Parathyroid adenoma (tissue), 2 donors: ENCODE measurements around the gene DPYSL5.

Source experiments
- H2AFZ ChIP-seq: fragments of 300-600 bp; sonication (generic); one replicate; pipeline ENCODE4 v1.7.0; 2017; ENCODE audit warnings: antibody characterized with exemption, mild to moderate bottlenecking
- H3K27ac ChIP-seq: fragments of 300-600 bp; sonication (generic); one replicate; pipeline ENCODE4 v1.7.0; 2017
- H3K27me3 ChIP-seq: fragments of 300-600 bp; sonication (generic); one replicate; pipeline ENCODE4 v1.7.0; 2017; ENCODE audit warnings: low read length; ENCODE audit not compliant: control insufficient read depth, insufficient read depth
- H3K36me3 ChIP-seq: fragments of 300-600 bp; sonication (generic); one replicate; pipeline ENCODE4 v1.7.0; 2017; ENCODE audit warnings: low read length; ENCODE audit not compliant: control insufficient read depth, insufficient read depth
- H3K4me1 ChIP-seq: fragments of 300-600 bp; sonication (generic); one replicate; pipeline ENCODE4 v1.7.0; 2017; ENCODE audit warnings: control low read depth
- H3K4me2 ChIP-seq: fragments of 300-600 bp; sonication (generic); one replicate; pipeline ENCODE4 v1.7.0; 2017; ENCODE audit warnings: low read length
- H3K4me3 ChIP-seq: fragments of 300-600 bp; sonication (generic); one replicate; pipeline ENCODE4 v1.7.0; 2017; ENCODE audit warnings: low read depth, low read length
- H3K79me2 ChIP-seq: fragments of 300-600 bp; sonication (generic); one replicate; pipeline ENCODE4 v1.7.0; 2017; ENCODE audit warnings: control low read depth
- H3K9ac ChIP-seq: fragments of 300-600 bp; sonication (generic); one replicate; pipeline ENCODE4 v1.7.0; 2017; ENCODE audit warnings: mild to moderate bottlenecking
- H3K9me3 ChIP-seq: fragments of 300-600 bp; sonication (generic); one replicate; pipeline ENCODE4 v1.7.0; 2017; ENCODE audit warnings: low read length; ENCODE audit not compliant: control insufficient read depth
- TF ChIP-seq, protein P1 (sequence below): fragments of 300-600 bp; sonication (generic); IDR thresholded peaks from one replicate; pipeline ENCODE4 v1.7.0; 2017; ENCODE audit warnings: antibody characterized with exemption, mild to moderate bottlenecking
- donor health status: primary hyperparathyroidism.

DPYSL5 gene

DNA sequence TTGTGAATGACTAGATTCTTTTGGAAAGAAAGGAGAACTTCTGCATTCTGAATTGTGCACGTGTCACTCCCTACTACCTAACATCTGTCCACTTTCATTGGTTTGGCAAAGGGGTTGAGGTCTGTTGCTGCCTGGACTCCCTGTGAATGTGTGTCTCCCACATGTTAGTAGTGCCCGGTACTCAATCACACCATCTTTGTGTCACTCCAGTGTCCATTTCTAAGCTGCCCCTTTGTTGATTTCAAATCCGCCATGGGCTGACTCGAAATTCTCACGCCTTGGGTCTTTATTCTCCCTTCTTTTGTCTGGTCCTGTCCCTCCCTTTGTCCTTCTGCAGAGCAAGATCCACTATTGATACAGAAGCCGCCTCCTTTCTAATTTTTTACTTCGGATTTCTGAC, 7.5 kb downstream of the DPYSL5 start:
- Histone ChIP-seq H3K9me3 (no peaks in the 10 kb centered on the region), H3K36me3 (no peaks in the 10 kb centered on the region), H3K4me2 (no peak overlapping the region), H3K9ac (no peak overlapping the region), H3K27me3 (no peaks in the 10 kb centered on the region), H3K4me3 (no peak overlapping the region), H2AFZ (no peak overlapping the region), H3K4me1 (no peaks in the 10 kb centered on the region), H3K79me2 (no peaks in the 10 kb centered on the region), H3K27ac (no peak overlapping the region)
- TF ChIP-seq, protein P1, sequence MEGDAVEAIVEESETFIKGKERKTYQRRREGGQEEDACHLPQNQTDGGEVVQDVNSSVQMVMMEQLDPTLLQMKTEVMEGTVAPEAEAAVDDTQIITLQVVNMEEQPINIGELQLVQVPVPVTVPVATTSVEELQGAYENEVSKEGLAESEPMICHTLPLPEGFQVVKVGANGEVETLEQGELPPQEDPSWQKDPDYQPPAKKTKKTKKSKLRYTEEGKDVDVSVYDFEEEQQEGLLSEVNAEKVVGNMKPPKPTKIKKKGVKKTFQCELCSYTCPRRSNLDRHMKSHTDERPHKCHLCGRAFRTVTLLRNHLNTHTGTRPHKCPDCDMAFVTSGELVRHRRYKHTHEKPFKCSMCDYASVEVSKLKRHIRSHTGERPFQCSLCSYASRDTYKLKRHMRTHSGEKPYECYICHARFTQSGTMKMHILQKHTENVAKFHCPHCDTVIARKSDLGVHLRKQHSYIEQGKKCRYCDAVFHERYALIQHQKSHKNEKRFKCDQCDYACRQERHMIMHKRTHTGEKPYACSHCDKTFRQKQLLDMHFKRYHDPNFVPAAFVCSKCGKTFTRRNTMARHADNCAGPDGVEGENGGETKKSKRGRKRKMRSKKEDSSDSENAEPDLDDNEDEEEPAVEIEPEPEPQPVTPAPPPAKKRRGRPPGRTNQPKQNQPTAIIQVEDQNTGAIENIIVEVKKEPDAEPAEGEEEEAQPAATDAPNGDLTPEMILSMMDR, result no peak

DNA sequence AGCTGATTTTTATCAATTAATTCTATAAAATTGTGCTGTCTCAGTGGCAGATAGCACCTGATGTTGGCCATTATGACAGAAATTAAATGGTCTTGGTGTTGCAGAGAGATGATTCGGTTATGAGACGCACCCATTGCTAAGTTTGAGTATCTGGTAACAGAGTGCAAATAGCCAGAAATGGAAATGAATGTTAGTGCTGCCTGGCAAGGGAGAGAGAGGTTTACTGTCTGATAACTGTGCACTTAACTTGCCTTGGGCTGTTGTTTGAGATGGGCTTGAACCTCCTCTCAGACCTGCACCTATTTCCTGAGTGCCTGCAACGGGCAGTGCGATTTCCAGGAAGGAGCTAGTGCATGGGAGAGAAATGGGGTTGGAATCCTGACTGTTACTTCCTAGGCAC, 11.7 kb downstream of the DPYSL5 start:
- Histone ChIP-seq H2AFZ (no peak overlapping the region), H3K27ac (no peak overlapping the region), H3K4me2 (no peak overlapping the region), H3K79me2 (no peaks in the 10 kb centered on the region), H3K36me3 (no peaks in the 10 kb centered on the region), H3K9me3 (no peaks in the 10 kb centered on the region), H3K27me3 (no peaks in the 10 kb centered on the region), H3K9ac (no peak overlapping the region), H3K4me1 (no peaks in the 10 kb centered on the region), H3K4me3 (no peak overlapping the region)
- TF ChIP-seq, protein P1, result no peak

DNA sequence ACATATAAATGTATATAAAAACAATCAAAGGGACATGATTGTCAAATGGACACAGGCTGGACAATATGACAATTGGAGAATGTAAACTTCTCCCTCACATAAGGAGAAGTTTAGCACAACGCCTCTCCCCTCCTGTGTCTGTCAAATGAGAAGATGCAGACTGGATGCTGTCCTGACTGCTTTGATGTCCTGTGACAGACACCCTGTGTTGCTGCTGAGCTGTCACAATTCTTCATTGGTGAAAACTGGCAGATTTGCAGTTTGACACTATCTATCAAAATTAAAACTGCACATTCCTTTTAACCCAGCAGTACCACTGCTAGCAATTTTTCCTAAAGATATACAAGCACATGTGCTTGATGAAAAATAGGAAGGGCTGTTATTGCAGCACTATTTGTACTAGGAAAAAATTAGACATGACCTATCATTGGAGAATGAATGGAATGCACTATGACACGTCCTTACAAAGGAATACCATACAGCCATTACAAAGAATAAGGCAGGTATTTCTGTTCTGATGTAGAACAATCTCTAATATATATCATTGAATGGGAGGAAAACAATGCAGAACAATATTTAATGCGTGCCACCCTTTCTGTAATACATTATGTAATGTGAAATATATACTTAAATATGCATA, 12.4 kb downstream of the DPYSL5 start:
- H3K27me3 ChIP-seq, result no peaks in the 10 kb centered on the region
- no peaks in the 10 kb centered on the region for H3K36me3 ChIP-seq
- no peaks in the 10 kb centered on the region for H3K79me2 ChIP-seq
- H3K4me2 ChIP-seq, result no peak overlapping the region
- H3K4me1 ChIP-seq, result no peaks in the 10 kb centered on the region
- H3K27ac ChIP-seq, result no peak overlapping the region
- TF ChIP-seq, protein P1, result no peak
- H3K9ac ChIP-seq, result no peak overlapping the region
- no peaks in the 10 kb centered on the region for H3K9me3 ChIP-seq
- no peak overlapping the region for H2AFZ ChIP-seq
- H3K4me3 ChIP-seq, result no peak overlapping the region

DNA sequence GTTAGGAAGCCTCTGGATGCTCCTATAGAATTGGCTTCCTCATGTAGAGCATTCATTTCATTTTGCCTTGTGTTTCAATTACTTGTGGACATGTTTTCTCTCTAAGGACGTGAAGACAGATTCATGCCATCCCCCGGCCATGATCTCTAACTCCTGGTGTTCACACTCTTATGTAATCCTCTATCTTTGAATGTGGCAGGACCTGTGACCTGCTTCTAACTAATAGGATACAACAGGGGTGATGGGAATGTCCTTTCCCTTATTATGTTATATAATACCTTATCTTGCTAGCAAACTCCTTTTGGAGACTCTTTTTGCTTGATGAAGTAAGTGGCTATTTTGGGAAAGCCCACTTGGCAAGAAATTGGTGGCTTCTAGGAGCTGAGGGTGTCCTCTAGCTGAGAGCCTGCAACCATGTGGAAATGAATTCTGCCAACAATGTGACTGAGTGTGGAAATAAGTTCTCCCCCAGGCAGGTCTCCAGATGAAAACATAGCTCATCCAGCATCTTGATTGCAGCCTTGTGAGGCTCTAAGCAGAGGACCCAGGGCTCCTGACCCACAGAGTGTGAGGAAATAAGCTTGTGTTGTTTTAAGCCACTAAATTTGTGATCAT, 13.8 kb downstream of the DPYSL5 start:
- TF ChIP-seq, protein P1, result no peak
- no peaks in the 10 kb centered on the region for H3K4me1 ChIP-seq
- no peaks in the 10 kb centered on the region for H3K79me2 ChIP-seq
- no peak overlapping the region for H3K9ac ChIP-seq
- H3K36me3 ChIP-seq, result no peaks in the 10 kb centered on the region
- no peak overlapping the region for H3K4me2 ChIP-seq
- H3K4me3 ChIP-seq, result no peak overlapping the region
- no peaks in the 10 kb centered on the region for H3K27me3 ChIP-seq
- no peak overlapping the region for H2AFZ ChIP-seq
- no peak overlapping the region for H3K27ac ChIP-seq
- no peaks in the 10 kb centered on the region for H3K9me3 ChIP-seq

DNA sequence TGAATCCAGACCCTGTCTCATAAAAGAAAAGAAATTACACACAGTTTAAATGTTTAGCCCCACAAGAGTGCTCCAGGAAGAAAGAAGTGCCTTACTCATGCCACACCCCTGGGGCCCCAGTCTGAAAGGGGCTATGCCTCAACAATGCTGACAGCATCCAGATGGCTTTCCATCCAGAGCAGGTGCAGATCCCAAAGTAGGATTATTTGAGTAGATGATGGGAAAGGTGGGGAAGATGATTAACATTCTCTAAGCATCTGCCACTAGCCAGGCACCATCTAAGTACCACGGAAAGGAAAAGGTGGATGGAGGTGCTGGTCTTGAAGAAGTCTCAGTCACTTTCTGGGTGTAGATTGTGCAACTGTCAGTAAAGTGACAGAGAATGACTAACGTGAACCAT, 16.3 kb downstream of the DPYSL5 start:
- TF ChIP-seq, protein P1, result no peak

More for the DNA sequence above, 16.3 kb downstream of the DPYSL5 start:
- no peaks in the 10 kb centered on the region for H3K9me3 ChIP-seq
- no peaks in the 10 kb centered on the region for H3K27me3 ChIP-seq
- no peak overlapping the region for H3K27ac ChIP-seq
- no peak overlapping the region for H3K4me2 ChIP-seq
- no peaks in the 10 kb centered on the region for H3K36me3 ChIP-seq
- no peak overlapping the region for H2AFZ ChIP-seq
- H3K4me3 ChIP-seq, result no peak overlapping the region
- H3K79me2 ChIP-seq, result no peaks in the 10 kb centered on the region
- no peaks in the 10 kb centered on the region for H3K4me1 ChIP-seq
- no peak overlapping the region for H3K9ac ChIP-seq
